CD4-positive, alpha-beta T cell treated with Interferon gamma for 1 hour (primary cell): ENCODE results near the gene CERKL.

Experiments
- DNase-seq: peaks from one replicate; pipeline ENCODE4 v3.0.0-alpha.2; 2020

The CERKL gene

GRCh38 chr2:181573140-181573736, 83.7 kb downstream of the CERKL start:
- DNase-seq, result no peak

GRCh38 chr2:181570833-181571661, 85.9 kb downstream of the CERKL start:
- no peak for DNase-seq

DNA sequence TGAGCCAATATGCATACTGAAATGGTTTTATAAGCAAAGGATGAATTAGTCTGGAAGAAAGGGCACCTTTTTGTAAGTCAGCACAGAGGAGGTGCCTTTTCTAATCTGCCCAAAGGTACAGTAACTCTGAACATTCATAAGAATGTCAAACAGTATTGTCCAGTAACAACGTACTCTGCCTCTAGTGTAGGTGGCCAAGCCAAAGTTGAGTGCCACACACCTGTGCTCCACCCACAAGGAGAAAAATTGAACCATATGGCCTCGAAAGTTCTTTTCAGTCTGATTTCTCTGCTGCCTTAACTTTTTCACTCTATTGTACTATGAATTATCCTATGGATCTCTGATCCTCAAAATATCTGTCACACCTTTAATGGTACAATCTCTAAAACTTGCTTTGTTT, 86.8 kb downstream of the CERKL start:
- no peak for DNase-seq

- no peak for DNase-seq
Measured at GRCh38 chr2:181566334-181567032, 90.4 kb downstream of the CERKL start.

DNA sequence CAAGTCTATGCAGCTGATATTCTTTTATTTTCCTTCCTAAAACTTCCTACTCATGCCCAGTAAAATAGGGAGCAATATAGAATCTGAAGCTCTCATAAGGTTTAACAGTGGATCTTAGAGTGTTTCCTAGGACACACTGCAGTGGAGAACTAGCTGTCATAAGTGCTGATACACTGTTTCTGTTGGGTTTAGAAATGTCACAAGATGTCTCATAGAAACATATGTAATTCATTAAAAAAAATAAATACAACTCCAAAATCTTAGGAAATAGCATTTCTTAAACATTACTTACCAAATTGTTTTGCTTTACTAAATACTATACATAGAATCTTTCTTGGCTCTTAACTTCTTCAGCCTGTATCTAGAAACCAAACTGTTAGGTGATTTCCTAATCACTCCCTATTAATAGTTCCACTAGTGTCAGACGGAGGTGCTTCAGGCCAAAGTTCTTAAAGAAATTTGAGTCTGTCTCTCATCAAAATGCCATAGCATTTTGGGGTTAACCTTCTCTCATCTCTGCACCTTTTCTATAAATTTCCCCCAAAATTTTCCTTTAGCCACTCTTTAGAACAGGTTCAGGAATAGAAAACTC, 93.7 kb downstream of the CERKL start:
- DNase-seq, result no peak

DNA sequence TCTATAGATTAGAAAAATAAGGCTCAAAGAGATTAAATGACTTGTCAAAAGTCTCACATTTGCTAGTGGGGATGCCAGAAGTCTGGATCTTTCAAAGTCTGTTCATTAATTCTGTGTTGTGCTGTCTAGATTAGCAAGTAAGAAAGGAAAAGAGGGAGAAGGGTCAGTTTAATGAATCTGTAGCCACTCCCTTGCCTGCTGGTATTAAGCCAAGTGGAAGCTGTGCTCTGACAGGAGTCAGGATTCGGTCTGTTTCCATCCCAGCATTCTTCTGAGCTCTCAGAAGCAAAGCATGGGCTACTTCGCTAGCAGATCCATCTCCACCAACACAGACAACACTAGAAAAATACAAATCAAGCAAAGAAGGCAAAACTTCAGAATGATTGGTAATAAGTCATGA, 98.5 kb downstream of the CERKL start:
- DNase-seq, result no peak

DNA sequence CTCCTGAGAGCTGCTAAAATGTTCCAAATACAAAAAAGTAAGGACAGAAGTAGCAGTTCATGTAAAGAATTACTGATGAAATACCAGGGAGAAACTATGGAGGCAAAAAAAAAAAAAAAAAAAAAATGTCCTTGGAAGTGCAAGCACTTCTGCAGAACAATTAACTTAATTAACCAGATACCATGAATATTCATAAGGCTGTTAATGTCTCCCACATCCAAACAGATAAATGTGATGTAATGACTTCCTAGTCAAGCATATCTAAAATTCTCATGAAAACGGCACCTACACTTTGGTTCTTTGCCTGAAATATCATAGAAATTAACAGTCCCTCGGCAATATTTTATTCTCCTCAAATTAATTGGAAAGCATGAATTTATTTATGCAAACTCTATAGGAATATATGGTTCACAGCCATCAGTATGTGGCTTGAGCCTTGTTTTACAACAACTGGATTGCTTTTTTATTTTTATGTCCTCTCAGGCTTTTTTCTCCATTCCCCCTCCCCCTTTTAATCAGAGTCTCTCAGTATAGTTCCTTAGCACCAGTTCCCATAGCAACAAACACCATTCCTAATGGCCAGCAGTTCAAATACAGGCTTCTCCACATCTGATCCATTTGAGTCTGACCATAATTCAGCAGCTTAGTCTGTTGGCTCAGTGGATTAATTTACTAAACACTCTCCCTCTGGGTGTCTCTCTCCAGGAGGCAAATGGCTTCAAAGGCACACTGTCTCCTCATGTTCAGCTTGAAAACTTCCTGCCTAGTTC, 102.7 kb downstream of the CERKL start:
- DNase-seq, result no peak

- DNase-seq, result no peak
Measured at GRCh38 chr2:181553244-181553643, 103.7 kb downstream of the CERKL start.

DNA sequence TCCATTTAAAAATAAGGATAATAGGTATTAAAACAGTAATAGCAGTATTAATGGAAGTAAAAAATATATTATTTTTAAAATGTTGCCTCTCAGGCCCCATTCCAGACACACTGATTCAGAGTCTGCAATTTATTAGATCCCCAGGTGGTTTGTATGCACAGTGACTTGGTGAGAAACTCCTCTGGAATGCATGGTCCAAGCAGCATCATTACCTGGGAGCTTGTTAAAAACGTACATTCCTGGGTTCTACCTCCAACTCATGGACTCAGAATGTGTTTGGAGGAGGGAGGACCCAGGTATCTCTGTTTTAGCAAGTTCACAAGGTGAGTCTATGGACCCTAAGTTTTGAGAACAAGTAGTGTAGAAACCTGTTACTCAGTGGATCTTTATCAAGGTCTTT, 104.1 kb downstream of the CERKL start:
- no peak for DNase-seq

- DNase-seq, result no peak
Measured at GRCh38 chr2:181546086-181546485, 110.8 kb downstream of the CERKL start.

GRCh38 chr2:181542170-181542569, 114.7 kb downstream of the CERKL start:
- no peak for DNase-seq

GRCh38 chr2:181540421-181540820, 116.5 kb downstream of the CERKL start:
- no peak for DNase-seq

DNA sequence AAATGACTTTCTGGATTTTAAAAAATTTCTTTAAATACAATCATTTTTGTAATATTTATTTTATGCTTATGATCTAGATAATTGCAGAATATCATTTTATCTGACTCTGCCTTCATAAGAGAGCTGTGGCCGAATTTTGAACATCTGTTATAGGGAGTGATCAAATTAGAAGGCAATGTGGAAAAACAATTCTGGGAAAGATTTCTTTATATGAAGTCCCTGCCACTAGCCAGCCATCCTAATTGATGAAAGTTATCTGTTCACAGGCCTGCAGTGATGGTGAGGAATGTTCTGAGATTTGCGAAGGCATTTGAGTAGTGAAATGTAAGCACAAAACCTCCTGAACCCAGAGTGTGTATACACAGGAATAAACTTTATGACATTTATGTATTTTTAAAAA, 120.2 kb downstream of the CERKL start:
- no peak for DNase-seq

DNA sequence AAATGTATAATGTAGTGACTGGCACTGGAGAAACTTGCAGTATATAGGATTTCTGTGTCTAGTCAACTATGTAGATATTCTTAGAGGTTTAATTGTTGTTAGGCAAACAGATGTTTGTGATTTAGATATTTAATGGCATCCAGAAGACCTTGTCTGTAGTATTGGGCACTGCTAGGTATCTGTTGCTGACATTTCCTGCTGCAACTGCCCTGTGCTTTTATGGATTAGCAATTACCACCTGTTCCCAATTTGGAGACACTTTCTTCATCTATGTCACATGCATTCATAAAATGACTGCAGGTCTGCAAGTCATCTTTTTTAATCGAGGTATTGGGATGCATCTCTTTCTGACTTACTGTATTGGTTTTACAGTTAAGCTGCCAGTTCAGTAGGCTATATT, 128.5 kb downstream of the CERKL start:
- no peak for DNase-seq

DNA sequence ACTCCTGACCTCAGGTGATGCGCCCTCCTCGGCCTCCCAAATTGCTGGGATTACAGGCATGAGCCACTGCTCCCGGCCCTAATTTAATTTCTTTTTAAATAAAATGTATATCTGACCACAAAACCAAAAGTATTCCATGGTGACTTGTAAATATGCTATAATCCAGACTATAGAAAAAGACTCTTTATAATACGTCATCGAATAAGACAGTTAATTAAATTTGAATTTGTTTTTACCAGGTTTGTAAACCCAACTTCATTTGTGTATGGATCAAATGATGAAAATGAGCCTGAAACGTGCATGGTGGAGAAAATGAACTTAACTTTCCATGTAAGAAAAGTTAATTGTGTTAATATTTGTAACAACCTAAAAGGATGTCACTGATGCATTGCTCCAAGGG, 129.8 kb downstream of the CERKL start:
- no peak for DNase-seq

DNA sequence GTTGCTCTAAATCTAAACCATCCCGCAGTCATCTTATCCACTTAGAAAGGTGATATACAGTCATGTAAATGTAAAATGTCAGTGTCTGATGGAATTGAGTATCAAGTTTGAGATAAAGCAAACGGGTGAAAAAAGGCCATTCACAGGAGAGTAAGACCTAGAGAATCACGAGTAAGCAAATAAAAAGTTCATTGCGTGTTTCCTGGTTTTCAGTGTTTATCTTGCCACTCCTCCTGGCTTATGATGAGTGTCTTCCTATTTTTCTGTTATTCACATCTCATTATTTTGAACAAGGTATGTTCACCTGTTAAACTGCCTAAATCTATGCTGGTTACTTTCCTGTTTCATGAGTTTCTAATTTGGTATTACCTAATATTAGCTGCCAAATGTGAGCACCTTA, 130.9 kb downstream of the CERKL start:
- no peak for DNase-seq

DNA sequence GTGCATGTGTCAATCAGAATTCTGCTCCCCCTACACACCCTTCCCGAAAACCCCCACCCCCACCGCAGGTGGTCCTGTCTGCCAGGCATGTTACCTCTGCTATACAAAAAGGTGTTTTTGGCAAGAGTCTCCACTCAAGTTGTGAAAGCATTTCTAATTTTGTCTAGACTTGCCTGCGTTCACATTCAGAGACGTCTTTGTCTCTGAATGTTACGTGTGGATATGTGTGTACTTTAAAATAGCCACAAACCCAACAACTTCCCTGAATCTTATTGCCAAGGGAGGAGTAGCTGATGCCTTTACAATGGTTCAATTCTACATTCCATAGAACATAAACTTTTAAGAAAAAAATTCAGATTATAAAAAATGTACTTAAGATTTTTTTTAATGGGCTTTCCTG, 133.1 kb downstream of the CERKL start:
- no peak for DNase-seq

DNA sequence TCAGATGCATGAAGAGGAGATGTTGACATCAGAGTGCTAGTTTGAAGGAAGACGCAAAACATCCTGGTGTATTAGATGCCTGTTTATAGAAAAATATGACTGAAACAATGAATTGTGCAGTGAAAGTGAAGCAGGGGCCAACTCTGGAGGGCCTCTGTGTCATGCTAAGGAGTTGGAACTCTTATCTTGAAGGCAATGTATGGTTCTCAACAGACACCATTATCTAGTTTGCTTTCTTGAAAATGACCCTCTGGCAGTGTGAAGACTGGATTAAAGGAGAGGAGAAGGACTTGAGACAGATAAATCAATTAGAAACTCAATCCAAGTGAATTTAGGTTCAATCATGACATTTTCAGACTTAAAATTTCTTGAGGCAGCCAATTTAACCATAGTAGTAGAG, 136.7 kb downstream of the CERKL start:
- DNase-seq, result no peak

GRCh38 chr2:181517685-181518301, 139.1 kb downstream of the CERKL start:
- no peak for DNase-seq

DNA sequence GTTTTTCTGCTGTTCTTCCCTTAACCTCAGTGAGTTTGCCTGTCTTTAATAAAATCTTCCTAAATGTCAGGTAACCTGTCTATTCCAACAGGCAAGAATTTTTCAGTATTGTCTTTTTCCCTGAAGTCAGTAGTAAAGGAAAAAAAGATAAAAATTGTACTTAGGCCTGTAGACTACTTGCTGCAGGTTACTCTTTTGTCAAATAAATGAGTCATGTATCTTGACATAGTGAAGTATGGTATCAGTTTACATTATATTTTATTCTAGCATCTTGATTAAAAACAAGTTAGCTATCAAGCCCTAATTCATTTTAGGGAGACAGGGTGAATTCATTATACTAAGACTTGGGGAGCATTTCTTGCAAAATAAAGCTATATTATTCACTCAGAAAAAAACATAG, 139.9 kb downstream of the CERKL start:
- DNase-seq, result no peak

DNA sequence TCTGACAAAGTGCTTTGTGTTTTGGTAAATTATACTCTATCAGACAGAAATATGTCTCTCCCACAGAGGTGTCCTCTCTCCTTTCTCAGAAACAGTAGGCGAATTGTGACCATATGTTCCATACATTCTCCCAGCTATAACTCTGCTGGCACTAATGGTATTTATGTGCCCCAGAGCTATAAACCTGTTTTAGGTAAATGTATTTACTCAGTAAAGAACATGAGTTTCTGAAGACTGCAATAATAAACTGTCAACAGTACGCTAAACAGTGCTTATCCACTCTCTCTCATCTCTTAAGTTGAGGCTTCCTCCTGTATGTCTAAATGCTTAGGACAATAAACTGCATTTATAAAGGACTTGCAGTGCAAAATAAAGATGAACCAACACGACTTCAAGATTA, 141.2 kb downstream of the CERKL start:
- DNase-seq, result no peak

DNA sequence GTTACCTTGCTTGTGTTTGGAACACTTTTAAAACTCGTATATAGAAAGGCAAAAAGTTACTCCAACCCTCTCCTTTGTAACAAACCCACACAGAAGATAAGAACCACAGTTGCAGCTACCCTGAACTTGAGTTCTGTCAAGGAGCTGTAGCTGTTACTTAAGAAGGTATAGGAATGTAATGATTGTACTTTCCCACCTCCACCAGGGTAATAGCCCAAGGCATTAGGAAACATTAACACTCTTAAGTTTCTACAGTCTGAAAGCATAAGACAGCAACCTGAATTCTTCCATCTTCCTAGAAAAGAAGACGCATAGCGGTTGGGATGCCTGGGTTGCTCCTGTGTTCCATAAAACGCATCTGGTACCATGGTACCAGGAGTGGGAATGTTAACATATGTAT, 156.7 kb downstream of the CERKL start:
- no peak for DNase-seq

- DNase-seq, result no peak
Measured at GRCh38 chr2:181499231-181499630, 157.7 kb downstream of the CERKL start.
